ENCODE measurements around the gene IL16.

IL16 gene

GRCh38 chr15:81275711-81276392, 79.2 kb downstream of the IL16 start:
- no peak for DNase-seq (ENCODE audit: low spot score)

DNA sequence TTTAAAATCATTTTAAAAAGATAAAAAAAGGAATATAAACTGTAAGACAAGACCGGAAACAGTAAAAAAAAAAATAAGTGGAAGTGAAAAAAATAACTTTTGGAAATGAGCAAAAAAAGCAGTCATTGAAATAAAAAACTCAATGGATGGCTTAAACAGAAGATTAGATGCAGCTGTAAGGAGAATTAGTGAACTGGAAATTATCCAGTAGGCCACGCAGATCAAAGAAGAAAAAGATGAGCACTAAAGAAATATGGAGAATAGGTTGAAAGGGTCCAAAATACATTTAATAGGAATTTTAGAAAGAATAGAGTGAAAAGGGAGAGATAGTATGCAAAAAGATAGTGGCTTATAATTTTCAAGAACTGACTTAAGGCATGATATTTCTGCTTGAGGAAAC, 80.3 kb downstream of the IL16 start:
- no peak for DNase-seq (ENCODE audit: low spot score)

DNA sequence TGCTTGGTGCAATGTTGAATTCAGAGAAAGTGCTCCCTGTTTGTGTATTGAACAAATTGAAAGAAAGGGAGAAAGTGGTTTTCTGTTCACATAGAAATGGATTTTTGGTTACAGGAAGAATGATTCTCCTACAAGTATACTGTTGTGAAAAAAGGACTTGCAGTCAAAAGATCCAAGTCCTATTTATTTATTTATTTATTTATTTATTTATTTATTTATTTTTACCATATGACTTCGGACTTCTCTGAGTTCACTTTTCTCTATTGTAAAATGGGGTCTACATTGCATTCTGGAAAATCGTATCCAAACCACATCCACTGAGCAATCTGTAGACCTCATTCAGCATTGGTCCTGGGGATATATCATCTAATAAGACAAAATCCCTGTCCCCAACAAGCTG, 81.2 kb downstream of the IL16 start:
- DNase-seq (ENCODE audit: low spot score) = no peak

GRCh38 chr15:81278306-81279029, 81.8 kb downstream of the IL16 start:
- DNase-seq (ENCODE audit: low spot score) = no peak

DNA sequence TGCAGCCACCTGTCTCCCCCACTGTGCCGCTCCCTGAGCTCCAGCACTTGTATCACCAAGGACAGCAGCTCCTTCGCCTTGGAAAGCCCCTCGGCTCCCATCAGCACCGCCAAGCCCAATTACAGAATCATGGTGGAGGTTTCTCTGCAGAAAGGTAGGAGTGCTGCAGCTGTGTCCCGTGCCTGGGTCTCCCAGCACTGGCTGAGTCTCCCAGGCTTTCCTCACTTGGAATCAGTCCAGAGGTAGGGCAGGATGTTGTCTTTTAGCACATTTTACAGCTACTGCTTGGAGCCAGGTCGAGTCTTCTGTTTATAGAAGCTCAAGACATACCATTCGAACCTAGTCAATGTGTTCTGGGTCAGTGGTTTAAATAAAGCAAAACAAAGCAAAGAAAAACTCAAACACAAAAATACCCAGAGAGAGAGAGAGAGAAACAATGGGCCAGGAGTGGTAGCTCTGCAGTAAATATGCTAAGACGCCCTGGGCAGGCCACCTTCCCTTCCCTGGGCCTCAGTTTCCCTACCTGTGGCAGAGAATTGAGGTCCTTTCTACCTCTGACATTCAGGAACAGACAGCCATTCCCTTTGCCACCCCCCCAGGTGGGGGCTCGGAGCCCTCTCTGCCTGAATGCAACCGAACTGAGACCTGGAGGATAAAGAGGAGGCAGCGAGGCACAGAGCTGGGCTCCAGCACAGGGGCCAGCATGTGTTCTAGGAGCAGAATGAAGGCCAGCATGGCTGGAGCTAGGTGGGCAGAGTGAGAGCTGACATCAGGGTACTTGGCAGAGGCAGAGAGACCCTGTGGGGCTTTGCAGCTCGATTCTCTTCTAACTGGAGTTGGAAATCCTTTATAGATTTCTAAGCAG, 83.2 kb downstream of the IL16 start:
- DNase-seq (ENCODE audit: low spot score) = no peak

DNA sequence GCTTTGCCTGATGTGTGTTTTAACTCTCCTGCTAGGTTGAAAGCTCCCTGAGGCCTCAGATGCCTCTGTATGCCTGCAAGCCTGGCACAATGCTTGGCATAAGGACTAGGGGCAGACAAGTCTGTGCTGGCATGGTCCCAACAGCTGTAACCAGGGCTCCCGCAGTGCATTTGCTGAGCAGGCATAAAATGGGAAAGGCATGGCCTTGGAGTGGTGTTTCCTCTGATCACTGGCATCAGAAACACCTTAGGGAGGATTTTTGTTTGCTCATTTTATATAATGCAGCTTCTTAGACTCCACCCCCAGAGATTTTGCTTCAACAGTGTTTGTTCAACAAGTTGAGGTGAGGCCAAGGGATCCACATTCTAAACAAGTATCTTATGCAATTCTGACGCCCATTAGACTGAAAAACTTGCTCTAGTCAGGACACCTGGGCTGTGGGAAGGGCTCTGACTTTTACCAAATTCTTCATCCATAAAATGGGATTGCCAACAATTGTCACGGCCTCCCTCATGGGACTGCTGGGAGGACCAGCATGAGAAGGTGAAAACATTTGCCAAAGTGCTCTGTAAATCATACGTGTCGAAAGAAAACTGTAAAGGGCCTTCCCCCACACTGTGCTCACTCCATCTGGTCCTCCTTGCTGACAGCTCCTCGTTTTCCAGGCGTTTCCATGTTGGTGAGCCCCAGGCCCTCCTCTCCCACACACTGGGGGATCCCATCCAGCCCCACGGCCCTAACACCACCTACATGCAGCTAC, 84.2 kb downstream of the IL16 start:
- no peak for DNase-seq (ENCODE audit: low spot score)

- no peak for DNase-seq (ENCODE audit: low spot score)
Observed at GRCh38 chr15:81281456-81281735, 84.7 kb downstream of the IL16 start.

- DNase-seq (ENCODE audit: low spot score) = no peak
Observed at GRCh38 chr15:81281766-81282605, 85.3 kb downstream of the IL16 start.

GRCh38 chr15:81282606-81282895, 85.9 kb downstream of the IL16 start:
- DNase-seq (ENCODE audit: low spot score) = no peak

- no peak for DNase-seq (ENCODE audit: low spot score)
Observed at GRCh38 chr15:81282911-81283310, 86.2 kb downstream of the IL16 start.

DNA sequence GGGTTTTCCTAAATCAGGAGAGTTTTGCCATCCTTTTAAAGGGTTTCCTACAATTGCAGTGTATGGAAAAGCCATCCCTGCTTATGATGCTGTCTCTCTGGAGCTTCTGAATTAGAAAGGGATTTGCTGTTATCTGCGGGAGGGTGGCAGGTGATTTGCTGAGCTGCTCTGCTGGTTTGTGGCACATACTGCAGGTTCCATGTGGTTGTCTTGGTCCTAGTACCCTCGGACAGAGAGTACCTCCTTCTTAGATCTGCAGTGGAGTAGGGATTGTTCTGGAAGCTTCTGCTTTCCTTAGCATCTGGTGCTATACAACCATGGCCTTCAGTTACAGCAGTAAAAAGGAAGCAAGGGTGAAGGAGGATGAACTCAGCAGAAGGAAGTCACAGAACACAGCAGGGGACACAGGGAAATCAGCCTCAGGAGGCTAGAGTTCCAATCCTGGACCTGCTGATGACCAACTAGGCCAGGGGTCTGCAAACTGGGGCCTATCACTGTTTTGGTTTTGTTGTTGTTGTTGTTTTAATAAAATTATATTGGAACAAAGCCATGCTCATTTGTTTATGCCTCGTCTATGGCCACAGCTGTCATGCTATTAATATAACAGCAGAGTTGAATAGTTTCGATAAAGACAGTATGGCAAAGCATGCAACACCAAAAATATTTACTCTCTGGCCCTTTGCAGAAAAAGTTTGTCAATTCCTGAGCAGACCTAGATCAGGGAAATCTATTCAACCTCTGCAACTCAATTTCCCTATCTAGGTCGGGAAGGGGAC, 87.8 kb downstream of the IL16 start:
- DNase-seq (ENCODE audit: low spot score) = peak; percentile 40

DNA sequence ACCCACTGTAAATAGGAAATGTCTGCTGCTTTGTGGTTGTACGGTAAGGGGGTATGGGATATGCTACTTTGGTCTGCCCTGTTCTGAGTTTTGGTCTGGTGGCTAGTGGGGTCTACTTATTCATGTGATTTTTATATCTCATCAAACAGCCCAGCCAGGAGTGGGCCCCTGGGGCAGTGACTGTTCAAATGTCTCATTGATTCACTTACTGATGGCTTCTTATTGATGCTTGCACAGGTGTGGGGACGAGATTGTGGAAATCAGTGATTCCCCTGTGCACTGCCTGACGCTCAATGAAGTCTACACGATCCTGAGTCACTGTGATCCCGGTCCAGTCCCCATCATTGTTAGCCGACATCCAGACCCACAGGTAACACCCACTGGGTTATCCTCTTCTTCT, 88.8 kb downstream of the IL16 start:
- DNase-seq (ENCODE audit: low spot score) = no peak

DNA sequence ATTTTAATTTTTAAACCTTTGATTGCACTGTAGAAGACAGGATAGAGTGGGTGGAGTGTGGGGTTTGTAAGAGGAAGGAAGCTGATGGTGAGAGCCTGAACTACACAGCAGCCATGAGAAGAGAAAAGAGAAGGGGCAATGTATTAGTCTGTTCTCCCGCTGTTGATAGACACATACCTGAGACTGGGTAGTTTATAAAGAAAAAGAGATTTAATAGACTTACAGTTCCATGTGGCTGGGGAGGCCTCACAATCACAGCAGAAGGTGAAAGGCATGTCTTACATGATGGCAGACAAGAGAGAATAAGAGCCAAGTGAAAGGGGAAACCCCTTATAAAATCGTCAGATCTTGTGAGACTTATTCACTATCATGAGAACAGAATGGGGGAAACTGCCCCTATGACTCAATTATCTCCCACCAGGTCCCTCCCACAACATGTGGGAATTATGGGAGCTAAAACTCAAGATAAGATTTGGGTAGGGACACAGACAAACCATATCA, 90.0 kb downstream of the IL16 start:
- no peak for DNase-seq (ENCODE audit: low spot score)

DNA sequence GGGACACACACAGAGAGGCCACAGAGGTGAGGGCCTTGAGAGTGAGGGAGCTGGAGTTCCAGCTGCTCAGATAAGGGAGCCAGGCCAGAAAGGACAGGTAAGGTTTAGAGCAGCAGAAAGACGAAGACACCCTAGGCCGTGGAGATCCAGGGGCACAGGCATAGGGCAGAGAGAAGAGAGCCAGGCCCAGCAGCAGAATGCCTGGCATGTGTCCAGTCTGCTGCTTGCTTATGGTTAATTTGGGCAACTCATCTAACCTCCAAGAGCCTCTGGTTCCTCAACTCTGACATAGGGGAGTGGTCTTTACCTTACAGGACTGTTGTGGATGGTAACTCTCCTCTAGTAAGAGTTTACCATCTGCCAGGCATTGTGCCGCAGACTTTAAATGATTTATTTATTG, 91.4 kb downstream of the IL16 start:
- no peak for DNase-seq (ENCODE audit: low spot score)

GRCh38 chr15:81288616-81289015, 91.9 kb downstream of the IL16 start:
- no peak for DNase-seq (ENCODE audit: low spot score)

- DNase-seq (ENCODE audit: low spot score) = no peak
Observed at GRCh38 chr15:81289910-81290309, 93.2 kb downstream of the IL16 start.

- no peak for DNase-seq (ENCODE audit: low spot score)
Observed at GRCh38 chr15:81291916-81292522, 95.3 kb downstream of the IL16 start.

DNA sequence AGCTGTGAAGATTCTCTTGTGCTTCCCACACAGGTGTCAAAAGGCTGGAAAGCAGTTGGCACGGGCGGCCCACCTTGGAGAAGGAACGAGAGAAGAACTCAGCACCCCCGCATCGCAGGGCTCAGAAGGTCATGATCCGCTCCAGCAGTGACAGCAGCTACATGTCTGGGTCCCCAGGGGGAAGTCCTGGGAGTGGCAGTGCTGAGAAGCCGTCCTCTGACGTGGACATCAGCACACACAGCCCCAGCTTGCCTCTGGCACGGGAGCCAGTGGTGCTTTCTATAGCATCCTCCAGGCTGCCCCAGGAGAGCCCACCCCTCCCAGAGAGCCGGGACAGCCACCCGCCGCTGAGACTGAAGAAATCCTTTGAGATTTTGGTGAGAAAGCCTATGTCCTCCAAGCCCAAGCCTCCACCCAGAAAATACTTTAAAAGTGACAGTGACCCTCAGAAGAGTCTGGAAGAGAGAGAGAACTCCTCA, 95.9 kb downstream of the IL16 start:
- DNase-seq (ENCODE audit: low spot score) = no peak

DNA sequence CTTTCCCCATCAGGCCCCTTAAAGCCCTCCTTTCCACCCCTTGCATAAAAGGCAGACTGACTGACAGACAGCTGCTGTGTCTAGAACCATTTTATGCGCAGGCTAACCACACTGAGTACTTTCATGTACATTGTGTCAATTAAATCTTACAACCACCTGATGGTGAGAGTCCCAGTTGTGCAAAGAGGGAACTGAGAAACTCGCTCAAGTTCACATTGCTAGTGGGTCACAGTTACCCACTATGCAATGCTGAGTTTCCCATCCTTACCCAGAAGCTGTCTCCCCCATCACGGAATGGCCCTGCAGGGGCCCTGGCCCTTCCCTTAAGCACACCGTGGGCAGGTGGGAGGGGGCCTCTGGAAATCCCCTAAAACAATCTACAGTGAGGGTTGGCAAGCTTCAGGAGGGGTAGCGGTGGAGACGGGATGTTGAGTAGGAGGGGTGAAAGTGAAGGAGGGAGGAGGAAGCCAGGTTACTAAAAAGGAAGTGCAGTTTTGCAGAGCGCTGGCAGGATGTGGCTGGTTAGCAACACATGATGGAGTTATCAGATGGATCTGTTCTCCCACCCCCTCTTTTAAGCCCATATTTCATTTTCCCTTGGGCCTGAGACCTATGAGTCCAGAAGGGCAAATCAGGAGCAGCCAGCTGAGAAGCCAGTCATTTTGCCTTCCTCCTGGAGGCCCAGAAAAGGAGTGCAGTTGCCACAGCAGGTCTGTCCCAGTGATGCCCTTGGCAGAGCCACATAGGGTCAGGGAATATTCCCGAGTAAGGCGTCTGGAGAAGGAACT, 97.2 kb downstream of the IL16 start:
- peak; percentile 50 for DNase-seq (ENCODE audit: low spot score)
